GM19328 (cell line): Measurements from ENCODE around the gene TGFBR3L.
A peak's percentile ranks its signal among the peaks of the same experiment; 100 is the strongest.
"Not testable (repeated sequence)": the region's sequence is repeated elsewhere in the genome, so short reads cannot be mapped to it uniquely, and the experiment has no call there.

Experiments
- ATAC-seq: cut with Tn5 transposase; IDR thresholded peaks from one replicate; pipeline ENCODE4 v1.9.1; 2021; ENCODE audit warnings: mild to moderate bottlenecking, moderate library complexity; ENCODE audit not compliant: unreplicated experiment

The TGFBR3L gene

DNA sequence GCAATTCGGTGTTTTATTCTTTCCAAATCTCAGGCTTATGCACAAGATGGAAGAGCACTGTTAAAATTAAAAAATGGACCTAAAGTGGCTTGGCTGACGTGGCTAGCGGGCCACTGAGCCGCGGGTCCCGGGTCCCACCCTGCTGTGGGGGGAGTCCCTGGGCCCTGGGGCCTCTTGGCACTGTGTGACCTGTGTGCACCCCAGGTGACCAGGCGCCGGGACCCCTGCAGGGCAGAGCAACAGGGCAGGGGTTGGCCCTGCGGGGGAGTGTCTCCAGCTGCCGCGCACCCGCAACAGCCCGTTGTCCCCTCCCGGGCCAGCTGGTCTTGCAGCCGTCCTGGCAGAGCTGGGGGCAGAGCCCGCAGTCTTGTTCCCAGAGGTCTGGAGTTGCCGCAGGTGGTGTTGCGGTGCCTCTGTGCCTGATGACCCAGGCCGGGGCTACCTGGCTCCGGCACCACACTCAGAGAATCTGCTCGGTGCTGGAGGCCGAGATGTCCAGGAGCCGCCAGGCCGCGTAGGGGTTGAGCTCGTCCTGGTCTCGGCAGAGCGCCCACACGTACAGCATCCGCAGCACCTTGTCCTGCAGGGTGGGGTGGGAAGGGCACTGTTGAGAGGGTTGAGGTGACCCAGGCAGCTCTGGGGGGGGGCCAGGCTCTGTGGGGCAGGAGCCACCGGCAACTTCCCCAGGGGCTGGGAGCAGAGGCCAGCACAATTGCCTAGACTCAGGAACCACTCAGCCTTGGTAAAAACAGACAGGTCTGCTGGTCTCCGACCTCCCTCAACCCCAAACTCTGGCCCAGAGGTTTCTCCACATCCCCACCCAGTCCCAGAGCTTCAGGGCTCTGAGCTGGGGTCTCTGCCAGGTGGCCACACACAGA lies 12.3 kb downstream of the TGFBR3L start:
- no peak for ATAC-seq

DNA sequence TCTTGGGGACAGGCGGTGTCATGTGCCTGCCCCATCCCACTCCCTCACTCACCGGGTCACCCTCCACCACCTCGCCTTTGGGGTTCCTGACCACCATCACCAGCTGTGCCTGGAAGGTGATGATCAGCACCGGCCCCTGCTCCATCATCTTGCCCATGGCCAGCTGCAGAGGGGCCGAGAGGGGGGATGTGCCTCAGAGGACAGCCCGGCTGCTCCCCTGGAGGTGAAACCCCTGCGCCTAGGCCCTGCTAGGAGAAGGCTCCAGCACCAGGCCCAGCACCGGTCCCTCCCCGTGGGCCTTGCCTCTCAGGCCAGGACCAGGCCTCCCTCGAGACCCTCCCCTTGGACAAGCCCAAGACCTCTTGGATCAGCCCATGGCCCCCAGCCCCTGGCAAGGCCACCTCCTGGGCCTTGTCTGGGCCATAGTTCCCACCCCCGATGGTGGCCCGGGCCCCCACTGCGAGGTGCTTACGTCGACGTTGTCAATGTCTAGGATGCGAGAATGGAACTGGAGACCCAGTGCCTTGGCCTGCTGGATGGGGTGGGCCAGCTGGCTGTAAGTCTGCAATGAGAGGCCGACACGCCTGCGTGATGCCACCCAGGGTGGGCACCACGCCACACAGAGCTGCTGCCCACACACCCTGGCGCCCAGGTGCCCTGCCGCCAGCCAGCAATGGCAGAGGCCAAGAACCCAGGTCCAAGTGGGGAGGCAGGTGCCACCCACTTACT lies 13.1 kb downstream of the TGFBR3L start:
- ATAC-seq = no peak

DNA sequence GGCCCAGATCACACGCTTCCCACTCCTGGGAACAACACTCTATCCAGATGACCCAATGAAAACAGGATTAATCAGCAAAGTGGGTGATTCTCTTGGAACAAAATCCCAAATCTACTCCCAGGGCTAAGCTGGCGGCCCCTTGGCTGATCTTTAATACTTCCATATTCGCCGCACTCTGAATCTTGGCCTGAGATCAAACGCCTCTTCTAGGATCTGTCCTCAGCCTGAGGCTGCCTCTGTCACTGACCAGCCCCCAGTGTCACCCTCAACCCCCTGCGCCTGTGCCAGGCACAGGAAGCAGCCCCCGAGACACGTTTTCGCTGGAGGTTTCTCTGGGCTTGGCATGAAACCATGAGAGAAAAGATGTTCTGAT lies 13.7 kb downstream of the TGFBR3L start:
- ATAC-seq = no peak

DNA sequence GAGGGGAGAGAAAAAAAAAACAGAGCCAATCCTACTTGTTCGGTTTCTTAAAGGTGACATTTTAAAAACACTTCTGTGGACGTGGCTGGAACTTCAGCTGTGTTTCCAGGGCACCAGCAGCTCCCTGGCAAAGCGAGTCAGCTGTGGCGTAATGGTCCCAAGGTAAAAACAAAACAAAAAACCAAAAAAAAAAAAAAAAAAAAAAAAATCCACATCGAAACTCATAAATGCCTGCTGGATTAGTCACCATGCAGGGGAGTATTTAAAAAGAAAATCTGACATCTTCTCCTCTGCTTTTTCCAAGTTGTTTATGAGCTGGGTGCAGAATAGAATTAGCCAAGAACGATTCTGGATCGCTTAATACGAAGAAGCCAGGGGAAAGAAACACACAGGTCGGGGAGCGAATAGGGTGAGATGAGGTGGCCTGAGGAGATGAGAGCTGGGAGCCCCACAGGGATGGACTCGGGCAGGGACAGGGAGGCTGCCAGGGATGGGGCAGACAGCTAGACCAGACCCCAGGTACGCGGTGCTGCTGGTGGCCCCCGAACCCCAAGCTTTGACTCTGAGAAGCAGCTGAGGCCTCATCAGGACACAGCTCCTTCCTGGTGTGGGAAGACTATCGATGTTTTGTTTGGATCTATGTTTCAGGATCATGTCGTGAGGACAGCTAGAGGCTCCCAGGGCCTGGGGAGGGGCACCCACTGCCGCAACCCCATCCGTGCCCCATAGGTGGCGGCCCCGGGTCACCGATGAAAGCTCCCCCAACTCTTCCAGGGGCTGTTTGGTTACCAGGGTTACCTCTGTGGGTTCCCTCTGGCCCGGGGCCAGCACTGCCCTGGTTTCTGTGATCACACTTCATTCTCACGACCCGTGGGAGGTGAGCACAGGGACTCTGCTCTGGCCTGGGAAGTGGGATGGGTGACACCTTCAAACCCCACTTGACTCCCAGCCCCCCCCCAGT lies 14.4 kb downstream of the TGFBR3L start:
- no peak for ATAC-seq

DNA sequence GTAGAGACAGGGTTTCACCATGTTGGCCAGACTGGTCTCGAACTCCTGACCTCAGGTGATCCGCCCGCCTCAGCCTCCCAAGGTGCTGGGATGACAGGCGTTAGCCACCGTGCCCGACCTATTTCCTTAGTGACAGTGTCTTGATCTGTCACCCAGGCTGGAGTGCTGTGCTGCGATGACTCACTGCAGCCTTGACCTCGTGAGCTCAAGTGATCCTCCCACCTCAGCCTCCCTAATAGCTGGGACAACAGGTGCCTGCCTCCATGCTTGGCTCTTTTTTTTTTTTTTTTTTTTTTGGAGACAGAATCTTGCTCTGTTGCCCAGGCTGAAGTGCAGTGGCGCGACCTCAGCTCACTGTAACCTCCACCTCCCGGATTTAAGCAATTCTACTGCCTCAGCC lies 15.4 kb downstream of the TGFBR3L start:
- not testable (repeated sequence) for ATAC-seq

DNA sequence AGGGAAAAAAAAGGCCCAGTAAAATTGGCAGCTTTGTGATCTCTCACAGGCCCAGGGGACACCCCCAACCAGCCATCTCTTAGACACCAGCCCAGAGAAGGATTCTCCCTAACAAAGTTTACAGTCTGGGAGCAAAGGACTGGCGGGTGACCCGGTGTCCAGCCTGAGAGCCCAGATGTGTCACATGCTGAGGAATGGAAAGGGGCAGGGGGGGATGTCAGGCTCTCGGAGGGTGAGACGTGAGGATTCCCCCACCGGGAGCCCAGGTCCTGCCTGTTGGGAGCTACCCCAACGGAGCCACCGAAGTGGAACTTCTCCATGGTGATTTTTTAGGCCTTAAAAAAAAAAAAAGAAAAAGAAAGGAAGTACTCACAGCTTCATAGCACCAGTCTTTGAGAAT lies 16.1 kb downstream of the TGFBR3L start:
- no peak for ATAC-seq

DNA sequence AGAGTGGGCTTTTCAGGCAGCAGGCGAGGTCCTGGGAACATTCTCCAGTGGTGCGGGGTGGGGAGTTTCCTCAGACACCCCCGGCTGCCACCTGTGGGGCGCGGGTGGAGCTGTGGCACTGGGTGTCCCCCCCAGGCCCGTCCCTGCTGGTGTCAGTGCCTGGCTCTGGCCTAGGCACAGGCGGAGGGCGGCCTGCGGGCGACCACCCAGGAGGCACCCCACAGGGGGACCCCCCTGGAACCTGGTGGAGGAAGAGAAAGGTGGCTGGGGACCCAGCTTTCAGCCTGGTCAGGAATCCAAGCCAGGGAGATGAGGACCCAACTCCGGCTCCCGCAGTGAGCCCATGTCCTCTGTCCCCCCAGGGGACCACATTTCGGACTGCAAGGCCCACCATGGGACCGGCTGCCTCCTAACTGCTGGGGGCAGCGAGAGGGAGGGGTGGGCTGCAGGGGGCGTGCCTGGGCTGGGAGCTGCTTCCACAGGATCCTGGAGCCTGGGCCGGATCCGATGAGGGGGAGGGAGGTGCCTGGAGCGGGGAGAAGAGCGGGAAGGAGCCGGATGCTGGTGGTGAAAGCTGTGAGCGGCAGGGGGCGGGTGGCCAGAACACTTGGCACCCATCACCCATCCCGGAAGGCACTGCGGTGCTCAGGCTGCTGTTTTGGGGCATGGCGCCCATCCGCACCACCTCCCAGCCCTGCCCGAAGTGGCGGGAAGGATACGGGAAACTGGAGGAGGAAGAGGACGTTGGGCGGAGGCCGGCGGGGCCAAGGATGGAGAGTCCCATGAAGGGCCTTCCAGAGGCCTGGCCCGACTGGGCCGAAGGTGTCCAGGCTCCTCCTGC lies 16.8 kb downstream of the TGFBR3L start:
- ATAC-seq = no peak

DNA sequence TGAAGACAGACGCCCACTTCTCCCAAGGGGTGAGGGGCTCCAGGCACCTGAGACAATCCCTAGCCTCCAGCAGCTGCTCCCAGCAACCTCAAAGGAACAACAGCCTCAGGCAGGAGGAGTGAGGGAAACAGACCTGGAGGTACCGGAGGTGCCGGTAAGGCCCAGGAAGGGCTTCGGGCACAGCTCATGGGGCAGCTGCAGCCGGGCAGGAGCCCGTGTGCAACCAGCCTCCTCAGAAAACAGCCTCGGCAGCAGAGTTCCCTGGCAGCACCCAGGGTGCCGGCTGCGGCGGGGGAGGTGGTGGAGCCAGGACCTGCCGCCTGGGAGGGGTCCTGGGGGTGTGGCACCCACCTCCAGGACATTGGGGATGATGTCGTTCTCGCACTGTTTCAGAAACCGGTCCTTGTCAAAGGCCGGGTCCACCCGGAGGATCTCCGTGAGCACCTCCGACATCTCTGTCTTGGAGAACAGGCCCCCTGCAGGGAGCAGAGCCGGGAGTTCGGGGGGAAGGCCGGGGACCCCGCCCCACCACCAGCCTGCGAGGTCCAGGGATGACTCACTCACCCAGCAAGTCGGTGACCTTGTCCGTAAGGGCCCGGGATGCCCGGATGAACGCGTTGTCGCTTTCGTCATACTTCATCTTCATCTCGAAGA lies 17.8 kb downstream of the TGFBR3L start:
- no peak for ATAC-seq

DNA sequence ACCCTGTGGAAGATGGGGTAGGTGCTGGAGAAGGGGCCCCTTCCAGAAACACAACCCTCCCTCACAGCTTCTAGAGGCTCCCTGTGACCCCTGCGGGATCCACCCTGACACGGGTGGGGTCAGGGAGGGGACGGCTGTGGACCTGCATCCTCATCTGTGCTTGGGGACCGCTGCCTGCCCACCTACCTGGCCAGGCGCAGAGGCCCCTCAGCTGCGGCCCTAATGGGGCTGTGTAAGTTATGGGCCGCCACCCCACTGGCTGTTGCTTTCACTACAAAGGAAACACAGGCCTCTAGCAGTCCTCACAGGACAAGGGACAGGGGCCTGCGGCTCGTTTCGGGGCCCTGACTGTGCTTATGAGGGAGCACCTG lies 18.3 kb downstream of the TGFBR3L start:
- no peak for ATAC-seq

DNA sequence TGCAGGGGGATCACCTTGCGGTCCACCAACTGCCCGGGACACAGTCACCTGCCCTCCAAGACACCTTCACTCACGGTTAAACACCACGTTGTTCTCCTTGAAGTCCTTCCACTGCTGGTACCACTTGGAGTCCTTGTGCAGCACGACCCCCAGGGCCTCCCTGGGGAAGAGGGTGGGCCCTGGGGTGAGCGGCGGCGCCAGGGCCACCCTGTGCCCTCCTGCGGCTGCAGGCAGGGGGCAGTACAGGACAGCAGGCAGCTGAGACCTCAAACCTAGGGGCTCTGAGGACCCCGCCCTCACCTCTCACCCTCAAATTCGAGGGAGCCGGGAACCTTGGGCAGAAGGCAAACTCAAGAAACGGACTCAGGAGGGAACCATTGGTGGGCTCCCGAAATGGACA lies 18.8 kb downstream of the TGFBR3L start:
- no peak for ATAC-seq

DNA sequence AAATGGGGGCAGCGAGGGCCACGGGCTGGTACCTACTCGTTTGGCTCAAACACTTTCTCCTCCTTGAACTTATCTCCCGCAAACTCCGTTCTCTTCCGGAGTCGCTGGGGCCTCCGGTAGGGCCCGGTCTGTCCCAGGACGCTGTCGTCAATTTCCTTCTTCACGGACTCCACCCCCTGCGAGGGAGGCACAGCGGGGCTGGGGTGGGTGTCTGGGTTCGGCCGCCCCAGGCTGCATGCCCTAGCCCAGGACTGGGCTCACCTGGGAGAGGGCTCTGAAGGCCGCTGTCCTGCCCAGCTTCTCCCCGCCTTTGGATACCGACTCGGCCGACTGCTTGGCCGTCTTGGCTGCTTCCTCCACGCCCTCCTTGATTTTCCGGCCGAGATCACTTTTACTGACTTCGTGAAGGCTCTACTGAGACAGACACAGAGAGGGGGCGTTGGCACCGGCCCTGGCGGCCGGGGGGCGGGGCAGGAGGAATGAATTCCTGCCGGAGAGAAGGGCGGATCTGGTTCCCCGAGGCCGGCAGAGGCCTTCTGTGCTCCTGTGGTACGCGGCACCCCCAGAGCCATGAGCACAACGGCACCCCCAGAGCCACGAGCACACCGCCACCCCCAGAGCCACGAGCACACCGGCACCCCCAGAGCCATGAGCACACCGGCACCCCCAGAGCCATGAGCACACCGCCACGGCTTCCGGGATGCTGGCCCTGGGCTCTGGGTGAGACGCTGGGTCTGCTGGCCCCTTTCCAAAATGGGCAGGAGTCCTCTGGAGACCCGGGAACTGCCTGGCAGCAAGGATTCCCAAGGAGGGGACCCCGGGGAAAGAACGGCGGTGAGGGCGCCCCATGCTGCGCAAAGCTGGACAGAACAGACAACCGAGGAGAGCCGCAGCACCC lies 19.4 kb downstream of the TGFBR3L start:
- ATAC-seq = no peak

DNA sequence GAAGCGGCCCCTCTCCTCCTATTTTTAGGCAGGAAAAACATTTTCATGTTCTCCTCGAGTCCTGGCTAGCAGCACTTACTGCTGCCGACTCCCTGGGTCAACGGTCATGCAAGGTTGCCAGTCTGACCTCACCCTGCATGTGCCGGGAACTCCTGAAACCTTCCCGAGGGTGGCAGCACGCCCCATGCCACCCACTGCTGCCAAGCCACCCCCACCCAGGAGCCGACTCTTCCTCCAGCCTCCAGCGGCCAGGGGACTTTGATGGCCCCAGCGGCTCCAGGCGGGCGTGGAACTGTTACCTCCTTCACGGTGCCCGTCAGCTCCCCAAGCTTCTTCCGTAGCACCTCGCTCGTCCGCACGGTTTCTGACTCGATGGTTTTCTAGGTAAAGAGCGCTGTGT lies 20.1 kb downstream of the TGFBR3L start:
- ATAC-seq = no peak

DNA sequence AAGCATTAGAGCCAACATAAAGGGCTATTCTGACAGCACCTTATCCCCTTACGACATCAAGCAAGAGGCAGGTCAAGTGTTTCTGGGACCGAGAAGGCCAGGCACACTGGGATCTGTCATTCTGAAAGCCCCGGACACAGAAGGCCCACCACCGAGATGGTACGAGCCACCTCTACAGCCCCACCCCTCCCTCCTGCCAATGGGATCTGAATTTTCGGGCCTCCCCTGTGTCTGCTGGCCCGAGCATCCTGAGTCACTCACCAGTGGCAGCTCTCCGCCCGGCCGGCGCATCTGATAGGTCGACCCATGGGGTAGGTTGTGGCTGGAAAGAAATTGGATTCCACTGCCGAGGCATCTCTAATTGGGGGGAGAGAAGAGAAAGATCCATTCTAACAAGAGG lies 26.2 kb downstream of the TGFBR3L start:
- no peak for ATAC-seq

DNA sequence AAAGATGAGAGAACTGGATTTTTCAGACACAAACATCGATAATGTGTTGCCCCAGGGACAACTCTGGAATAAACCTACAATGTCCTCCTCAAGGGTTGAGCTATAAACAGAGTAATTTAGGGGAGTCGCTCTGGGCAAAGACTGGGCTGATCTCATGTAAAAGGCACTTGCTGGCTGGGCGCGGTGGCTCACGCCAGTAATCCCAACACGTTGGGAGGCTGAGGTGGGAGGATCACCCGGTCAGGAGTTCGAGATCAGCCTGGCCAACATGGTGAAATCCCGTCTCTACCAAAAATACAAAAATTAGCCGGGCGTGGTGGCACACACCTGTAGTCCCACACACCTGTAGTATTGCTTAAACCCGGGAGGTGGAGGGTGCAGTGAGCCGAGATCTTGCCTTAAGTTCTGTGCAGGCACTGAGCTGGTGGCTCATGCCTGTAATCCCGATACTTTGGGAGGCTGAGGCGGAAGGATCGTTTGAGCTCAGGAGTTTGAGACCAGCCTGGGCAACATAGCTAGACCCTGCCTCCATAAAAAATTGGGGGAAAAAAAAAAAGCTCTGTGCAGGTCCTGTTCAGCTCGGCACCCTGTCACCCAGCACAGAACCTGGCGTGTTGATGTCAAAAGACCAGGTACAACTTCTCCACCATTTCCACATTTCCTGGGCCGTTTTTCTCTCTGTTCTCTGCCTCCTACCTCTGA lies 27.4 kb downstream of the TGFBR3L start:
- no peak for ATAC-seq

DNA sequence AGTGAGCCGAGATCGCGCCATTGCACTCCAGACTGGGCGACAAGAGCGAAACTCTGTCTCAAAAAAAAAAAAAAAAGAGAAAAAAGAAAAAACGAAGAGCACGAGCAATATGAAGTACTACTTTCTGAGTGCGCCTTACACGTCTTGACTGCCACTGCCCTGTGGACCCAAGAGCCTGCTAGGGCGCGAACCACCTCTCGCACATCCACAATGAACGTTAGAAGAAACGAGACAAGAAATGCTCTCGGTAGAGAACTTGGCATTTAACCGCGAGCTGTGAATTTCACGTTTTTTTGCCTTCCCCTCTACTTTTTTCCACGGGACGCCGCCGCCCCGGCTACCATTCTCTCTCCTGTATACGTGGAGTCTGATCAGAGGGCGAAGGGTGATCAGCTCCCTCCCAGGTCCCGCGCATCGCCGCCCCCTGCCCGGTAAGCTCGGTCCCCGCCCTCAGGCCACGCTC lies 28.4 kb downstream of the TGFBR3L start:
- ATAC-seq = peak; percentile 1

DNA sequence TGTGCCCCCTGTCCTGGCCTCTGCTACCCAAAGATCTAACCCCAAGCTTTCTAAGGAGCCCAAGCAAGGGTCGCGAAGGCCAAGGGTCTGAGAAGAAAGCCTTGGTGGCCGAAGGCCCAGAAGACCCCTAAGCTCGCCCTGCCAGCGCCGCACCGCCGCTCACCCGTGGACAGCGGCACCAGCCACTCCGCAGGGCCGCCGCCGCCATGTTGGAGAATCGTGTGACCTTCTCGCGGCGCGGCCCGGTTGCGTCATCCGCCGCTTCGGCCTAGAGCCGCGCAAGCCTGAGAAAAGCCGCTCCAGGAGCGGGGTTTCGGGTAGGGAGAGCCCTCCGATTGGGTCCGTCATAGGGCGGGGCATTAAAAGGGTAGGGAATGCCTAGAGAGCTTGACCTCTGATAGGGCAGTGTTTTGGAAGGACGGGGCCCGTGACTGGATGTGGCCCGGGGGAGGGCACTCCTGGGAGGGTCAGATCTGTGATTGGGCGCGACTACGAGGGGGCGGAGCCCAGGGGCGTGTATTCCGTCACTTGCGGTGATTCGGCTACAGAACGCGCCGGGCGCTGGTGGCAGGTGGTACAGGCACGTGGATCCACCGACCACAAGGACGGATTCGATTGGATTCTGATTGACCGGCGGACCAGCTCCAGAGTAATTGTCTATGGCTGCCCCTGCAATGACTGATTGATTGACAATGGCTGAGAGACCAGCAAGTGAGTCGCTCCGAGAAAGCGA lies 29.0 kb downstream of the TGFBR3L start, which contains the start of gene TIMM44:
Gene TIMM44, minus strand, starts transcription at position 223 of the 733 bp plus-strand sequence. Its CDS starts 15 bp downstream, at position 208.
- ATAC-seq = peak; percentile 97

DNA sequence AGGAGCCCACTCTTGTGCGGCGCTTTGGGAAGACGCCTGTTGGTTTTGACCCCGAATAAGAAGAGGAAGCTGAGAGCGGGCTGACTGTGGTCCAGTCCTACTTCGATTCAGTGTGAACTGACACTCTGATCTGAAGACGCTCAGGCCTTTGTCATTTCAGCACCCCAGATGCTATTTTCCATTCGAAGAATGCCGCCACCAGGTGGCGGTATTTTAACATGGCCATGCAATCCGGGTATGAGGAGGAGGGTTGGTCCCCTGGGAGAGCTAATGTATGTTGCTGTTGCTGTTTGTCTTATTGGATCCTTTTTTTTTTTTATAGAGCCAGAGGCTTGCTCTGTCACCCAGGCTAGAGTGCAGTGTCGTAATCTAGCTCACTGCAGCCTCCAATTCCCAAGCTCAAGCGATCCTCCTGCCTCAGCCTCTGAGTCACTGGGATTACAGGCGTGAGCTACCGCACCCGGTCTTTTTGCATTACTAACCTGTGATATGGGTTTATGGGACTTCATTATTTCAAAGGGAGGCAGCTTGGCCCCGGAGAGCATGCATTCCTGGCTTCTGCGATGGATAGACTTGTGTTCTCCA lies 29.6 kb downstream of the TGFBR3L start:
- peak; percentile 21 for ATAC-seq
